K562 (cell line): ENCODE measurements around the gene C1orf167. TPM values are rescaled to one million over a fixed set of nuclear protein-coding genes. Genes with fewer than 3 reads are reported as not detected.
A peak's percentile ranks its signal among the peaks of the same experiment; 100 is the strongest.

ENCODE experiments used
- ATAC-seq: fragments of 200-7000 bp; cut with Tn5 transposase; 3 replicates; pipeline ENCODE4 v1.9.1; 2020; ENCODE audit warnings: moderate library complexity
- BruUV-seq: library from RNA; stranded (reverse); fragments of 400-500 nt; replicated peaks from 2 replicates; lab custom pipeline; 2021; lab: Mats Ljungman, UMichigan
- CTCF ChIA-PET: fragments of 300-600 bp; formaldehyde crosslinking; extraction: SDS; loops from one replicate; lab custom pipeline; 2021; ENCODE audit warnings: low intra/inter-chr PET ratio; lab: Yijun Ruan, JAX
- POLR2A ChIA-PET: fragments of 300-600, 350-650 bp; sonication (Branson Sonifier 250); formaldehyde crosslinking; extraction: SDS; loops from one replicate; lab custom pipeline; 2021; ENCODE audit warnings: antibody characterized with exemption, inconsistent platforms; lab: Yijun Ruan, JAX
- DNase-seq, 4 experiments: peaks; one replicate each; pipeline versions ENCODE4 v3.0.0 to v3.0.0-alpha.2; 2011 to 2018; ENCODE audit warnings: low spot score in 3 of 4, mixed read lengths in 3 of 4; ENCODE audit errors: extremely low read depth in 1 of 4
- FAIRE-seq: peaks from 2 replicates; lab custom pipeline; 2011; peaks lifted over from hg19 to GRCh38; lab: Jason Lieb, UNC
- H2AFZ ChIP-seq: 2 replicates; pipeline ENCODE4 v1.6.0; 2011; ENCODE audit warnings: low read depth, low read length, control low read depth, inconsistent platforms
- H3K27ac ChIP-seq: fragments of 200-600 bp; 3 replicates; pipeline ENCODE4 v1.8.0; 2011; ENCODE audit warnings: low read depth, mild to moderate bottlenecking, control low read depth, inconsistent platforms, low read length, moderate library complexity, mixed read lengths; ENCODE audit errors: extremely low read depth
- H3K27me3 ChIP-seq, 2 experiments: fragments of 300-600 bp in 1 of 2; 2 replicates in 1 of 2; 3 replicates in 1 of 2; pipeline versions ENCODE4 v1.6.0 to v1.8.0; 2011; ENCODE audit warnings: inconsistent platforms in 2 of 2, low read length in 2 of 2, mild to moderate bottlenecking in 1 of 2, mixed read lengths in 1 of 2, moderate library complexity in 1 of 2; ENCODE audit not compliant: control insufficient read depth in 2 of 2, insufficient read depth in 2 of 2
- H3K36me3 ChIP-seq: fragments of 300-600 bp; 3 replicates; pipeline ENCODE4 v1.8.0; 2011; ENCODE audit warnings: mild to moderate bottlenecking, low read length, inconsistent platforms; ENCODE audit not compliant: control insufficient read depth, insufficient read depth
- H3K4me1 ChIP-seq, 2 experiments: fragments of 200-600 bp in 1 of 2; replicated peaks in 1 of 2; 2 replicates in 1 of 2; 3 replicates in 1 of 2; pipeline versions ENCODE4 v1.5.1 to v1.8.0; 2011; ENCODE audit warnings: inconsistent platforms in 2 of 2, low read length in 2 of 2, mild to moderate bottlenecking in 1 of 2, mixed read lengths in 1 of 2, moderate library complexity in 1 of 2; ENCODE audit not compliant: control insufficient read depth in 2 of 2, insufficient read depth in 2 of 2
- H3K4me2 ChIP-seq: 2 replicates; pipeline ENCODE4 v1.6.1; 2011; ENCODE audit warnings: low read length, control low read depth, inconsistent platforms, mixed read lengths; ENCODE audit not compliant: insufficient read depth
- H3K4me3 ChIP-seq: fragments of 200-600 bp; sonication (generic), shearing (Covaris generic); 2 replicates; pipeline ENCODE4 v1.5.1; 2016; ENCODE audit warnings: control low read depth, inconsistent platforms
- H3K79me2 ChIP-seq: fragments of 200-600 bp; 3 replicates; pipeline ENCODE4 v1.8.0; 2011; ENCODE audit warnings: low read length, inconsistent platforms; ENCODE audit not compliant: control insufficient read depth, insufficient read depth
- H3K9ac ChIP-seq, 2 experiments: 2 replicates each; pipeline versions ENCODE4 v1.6.0 to v1.6.1; 2011; ENCODE audit warnings: low read depth in 2 of 2, low read length in 2 of 2, control low read depth in 1 of 2, inconsistent platforms in 1 of 2, mild to moderate bottlenecking in 1 of 2, mixed read lengths in 1 of 2; ENCODE audit not compliant: insufficient read depth in 1 of 2
- H3K9me1 ChIP-seq: one replicate; pipeline ENCODE4 v1.6.0; 2011; ENCODE audit warnings: inconsistent platforms, mild to moderate bottlenecking, low read length, moderate library complexity; ENCODE audit not compliant: control insufficient read depth, insufficient read depth
- H3K9me3 ChIP-seq: replicated peaks from 2 replicates; pipeline ENCODE4 v1.5.1; 2011; ENCODE audit warnings: low read depth, low read length, inconsistent platforms; ENCODE audit not compliant: control insufficient read depth, insufficient read depth
- H4K20me1 ChIP-seq: replicated peaks from 2 replicates; pipeline ENCODE4 v1.6.1; 2011; ENCODE audit warnings: low read length, inconsistent platforms, mixed read lengths; ENCODE audit not compliant: control insufficient read depth, insufficient read depth
- HDAC8 ChIP-seq: fragments of 450-650 bp; IDR thresholded peaks from 2 replicates; pipeline ENCODE4 v1.6.1; 2016; ENCODE audit warnings: mild to moderate bottlenecking, missing genetic modification characterization, moderate library complexity, missing compliant biosample characterization
- MIER1 ChIP-seq: fragments of 450-650 bp; IDR thresholded peaks from 2 replicates; pipeline ENCODE4 v1.6.1; 2016; ENCODE audit warnings: antibody characterized with exemption, mild to moderate bottlenecking, low read depth
- NR1H2 ChIP-seq: sonication (generic); formaldehyde crosslinking; IDR thresholded peaks from 2 replicates; pipeline ENCODE4 v1.4.0; 2020; ENCODE audit warnings: mild to moderate bottlenecking, missing genetic modification reagents
- SRSF9 ChIP-seq: fragments of 200-400 bp; formaldehyde crosslinking; IDR thresholded peaks from 2 replicates; pipeline ENCODE4 v1.6.1; 2017; ENCODE audit warnings: low read depth, low read length, borderline replicate concordance
- ZBTB40 ChIP-seq, 2 experiments: fragments of 450-650 bp in 1 of 2; sonication (generic) in 1 of 2; formaldehyde crosslinking in 1 of 2; IDR thresholded peaks; 2 replicates each; pipeline versions ENCODE4 v1.7.1 to v1.9.0; 2016 to 2022; ENCODE audit warnings: inconsistent platforms in 1 of 2, mild to moderate bottlenecking in 1 of 2, missing genetic modification reagents in 1 of 2
- ZMIZ1 ChIP-seq, 2 experiments: fragments of 150-350 bp in 1 of 2; IDR thresholded peaks; 2 replicates each; pipeline ENCODE4 v1.6.1; 2012 to 2016; ENCODE audit warnings: low read depth in 2 of 2, low read length in 2 of 2, mild to moderate bottlenecking in 1 of 2, moderate library complexity in 1 of 2
- WGBS: fragments of 100-300 bp; shearing (Covaris generic); methylation state at CpG from one replicate; pipeline ENCODE4 v1.1.6; 2016; ENCODE audit warnings: low coverage, mixed read lengths; ENCODE audit not compliant: insufficient coverage; ENCODE audit errors: missing lambda C conversion rate; 5-methylcytosine and 5-hydroxymethylcytosine counted together
- in situ Hi-C: fragments of 300-500 bp; cut with MboI; formaldehyde crosslinking; loops from 4 replicates; pipeline ENCODE4 v1.15.0; 2018; ENCODE audit warnings: inconsistent platforms, mixed read lengths
- intact Hi-C: fragments of 100-400 bp; cut with micrococcal nuclease; formaldehyde crosslinking; loops from 2 replicates; pipeline ENCODE4 v1.14.2; 2022
- polyA plus RNA-seq, 8 experiments: library from polyadenylated mRNA; depleted of rRNA in 4 of 8; stranded (reverse) in 5 of 8; unstranded in 3 of 8; fragments of >200 nt; fragmentation: Nextera tagmentation in 2 of 8; fragmentation: Illumina TruSeq in 1 of 8; extraction: Ambion mirVana in 2 of 8; extraction: Trizol in 1 of 8; gene quantifications; 2 replicates each; pipeline versions ENCODE4 v1.2.1 to v1.2.3, GENCODE V29; 2011 to 2014; ENCODE audit warnings: inconsistent platforms in 1 of 8, missing spikeins in 1 of 8
- total RNA-seq, 7 experiments: library from RNA; depleted of rRNA in 6 of 7; stranded (reverse); fragments of >200 nt in 6 of 7; fragmentation: Illumina TruSeq in 2 of 7; extraction: Trizol in 2 of 7; gene quantifications; 2 replicates each; pipeline versions ENCODE4 v1.2.1 to v1.2.3, GENCODE V29; 2011 to 2021; ENCODE audit warnings: low replicate concordance in 1 of 7

The C1orf167 gene
- total and polyA plus RNA-seq, 9 of the 15 experiments (the other 6 are each of a cell fraction or from before 2014, with no cell fraction given): 0.22 to 0.86 (median 0.31) TPM; not detected in 2

- no peaks in the 10 kb centered on the region for H3K9me1 ChIP-seq
- no TSS peak for BruUV-seq
- DNase-seq (no peak), FAIRE-seq (no peak)
- H2AFZ ChIP-seq: no peak overlapping the region
- no peak overlapping the region for H3K9ac ChIP-seq
- in situ Hi-C loops: no loop called here
- H3K4me3 ChIP-seq: no peak overlapping the region
- TF ChIP-seq ZMIZ1 (IDR thresholded peaks at IDR 0.05; ENCODE audit: low read depth in 2 of 2, low read length in 2 of 2) (no peak), NR1H2 (CRISPR knock-in tag) (no peak), MIER1 (no peak), SRSF9 (no peak), HDAC8 (tag) (no peak), ZBTB40 (IDR thresholded peaks at IDR 0.05) (no peak), ZBTB40 (CRISPR knock-in tag; IDR thresholded peaks at IDR 0.05) (0 out of 2 replicates have a peak, but pooled peaks have one; percentile 31)
- TF ChIP-seq, all 486 proteins: peak for 1
- no peaks in the 10 kb centered on the region for H3K27me3 ChIP-seq
- no peak overlapping the region for H3K27ac ChIP-seq
- CTCF ChIA-PET: no interaction called here
- no peaks in the 10 kb centered on the region for H4K20me1 ChIP-seq
- ATAC-seq: no peak
- POLR2A ChIA-PET: interaction anchor here (1.0 to 2.0 kb wide), 3 partner anchors 12 to 18 kb away, joined by 3 to 9 read pairs (median 9); no protein-coding TSS in a partner anchor
- WGBS: 73% methylated on average over 6 of the region's 6 CpGs
- no peaks in the 10 kb centered on the region for H3K9me3 ChIP-seq
- H3K4me2 ChIP-seq: no peak overlapping the region
- peaks cover 10% of the 10 kb centered on the region; the same call in 1 of the 3 replicates for H3K36me3 ChIP-seq
- H3K4me1 ChIP-seq: peaks cover 38 to 60% of the 10 kb centered on the region in 2 experiments
- intact Hi-C loops: loop anchor here (2.0 kb wide), 1 partner anchor 77 kb away; no protein-coding TSS in a partner anchor
- no peaks in the 10 kb centered on the region; the same call in 2 of the 3 replicates for H3K79me2 ChIP-seq
These were observed 21.6 kb downstream of the C1orf167 start for GRCh38 chr1:11783556-11783955.
